Measurements from ENCODE around the gene ABCB8. TPM values are rescaled to one million over a fixed set of nuclear protein-coding genes. Genes with fewer than 3 reads are reported as not detected.

ABCB8 gene
- total and polyA plus RNA-seq, 9 of the 15 experiments (the other 6 are each of a cell fraction or from before 2014, with no cell fraction given), result 7.6 to 106 (median 36.3) TPM

DNA sequence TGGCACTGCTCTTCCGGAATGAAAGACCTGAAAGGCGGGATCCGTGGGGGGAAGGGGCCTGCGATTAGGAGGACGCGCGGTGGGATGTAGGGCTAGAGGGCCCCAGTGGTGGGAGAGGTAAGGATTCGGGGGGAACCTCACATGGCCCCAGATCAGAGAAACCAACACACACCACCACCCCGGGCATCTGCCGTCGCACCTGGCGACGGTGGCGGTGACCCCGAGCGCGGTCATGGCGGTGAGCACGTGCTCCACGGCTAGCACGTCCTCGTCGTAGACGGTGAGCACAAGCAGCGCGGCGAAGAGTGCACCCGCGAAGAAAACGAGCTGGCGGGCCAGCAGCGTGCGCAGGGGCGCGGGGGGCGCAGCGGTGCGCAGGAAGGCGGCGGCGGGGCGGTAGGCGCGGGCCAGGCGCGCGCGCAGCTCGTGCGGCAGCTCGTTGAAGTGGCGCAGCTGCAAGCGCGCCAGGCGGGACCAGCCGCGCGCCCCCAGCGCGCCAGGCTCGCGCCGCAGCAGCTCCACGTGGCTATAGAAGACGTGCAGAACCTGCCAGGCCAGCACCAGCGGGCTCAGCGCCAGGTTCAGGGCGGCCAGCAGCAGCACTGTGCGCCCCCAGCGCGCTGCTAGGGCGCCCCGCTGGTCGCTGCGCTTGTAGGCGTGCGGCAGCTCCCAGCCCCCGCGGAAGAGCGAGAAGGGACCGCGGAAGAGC, 9.7 kb upstream of the ABCB8 start (continued):
- TF ChIP-seq, protein P1, sequence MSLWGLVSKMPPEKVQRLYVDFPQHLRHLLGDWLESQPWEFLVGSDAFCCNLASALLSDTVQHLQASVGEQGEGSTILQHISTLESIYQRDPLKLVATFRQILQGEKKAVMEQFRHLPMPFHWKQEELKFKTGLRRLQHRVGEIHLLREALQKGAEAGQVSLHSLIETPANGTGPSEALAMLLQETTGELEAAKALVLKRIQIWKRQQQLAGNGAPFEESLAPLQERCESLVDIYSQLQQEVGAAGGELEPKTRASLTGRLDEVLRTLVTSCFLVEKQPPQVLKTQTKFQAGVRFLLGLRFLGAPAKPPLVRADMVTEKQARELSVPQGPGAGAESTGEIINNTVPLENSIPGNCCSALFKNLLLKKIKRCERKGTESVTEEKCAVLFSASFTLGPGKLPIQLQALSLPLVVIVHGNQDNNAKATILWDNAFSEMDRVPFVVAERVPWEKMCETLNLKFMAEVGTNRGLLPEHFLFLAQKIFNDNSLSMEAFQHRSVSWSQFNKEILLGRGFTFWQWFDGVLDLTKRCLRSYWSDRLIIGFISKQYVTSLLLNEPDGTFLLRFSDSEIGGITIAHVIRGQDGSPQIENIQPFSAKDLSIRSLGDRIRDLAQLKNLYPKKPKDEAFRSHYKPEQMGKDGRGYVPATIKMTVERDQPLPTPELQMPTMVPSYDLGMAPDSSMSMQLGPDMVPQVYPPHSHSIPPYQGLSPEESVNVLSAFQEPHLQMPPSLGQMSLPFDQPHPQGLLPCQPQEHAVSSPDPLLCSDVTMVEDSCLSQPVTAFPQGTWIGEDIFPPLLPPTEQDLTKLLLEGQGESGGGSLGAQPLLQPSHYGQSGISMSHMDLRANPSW (CRISPR knock-in tag; IDR thresholded peaks at IDR 0.05), result 0 out of 2 replicates have a peak, but pooled peaks have one; percentile 74
- TF ChIP-seq PCBP1 (IDR thresholded peaks at IDR 0.05; ENCODE audit: low read depth, low read length, poor library complexity, severe bottlenecking) (peak; percentile 27), POLR2G (IDR thresholded peaks at IDR 0.05; ENCODE audit: low read depth, low read length) (peak; percentile 9; the same call in 1 of the 2 replicates), ZKSCAN1 (IDR thresholded peaks at IDR 0.05; ENCODE audit: low read depth, low read length) (no peak), CBX8 (IDR thresholded peaks at IDR 0.05; ENCODE audit: borderline replicate concordance, extremely low read depth, low read depth, low read length, poor library complexity, severe bottlenecking) (no peak), PATZ1 (CRISPR knock-in tag; IDR thresholded peaks at IDR 0.05; ENCODE audit: borderline replicate concordance) (no peak), COPS2 (conservative IDR thresholded peaks at IDR 0.05) (no peak), ZFX (CRISPR knock-in tag; IDR thresholded peaks at IDR 0.05) (no peak), ZNF639 (CRISPR knock-in tag; conservative IDR thresholded peaks at IDR 0.05 in 1 of 2, IDR thresholded peaks at IDR 0.05 in 1 of 2) (0 out of 4 replicates have a peak, but pooled peaks of 1 of the 2 experiments have one; percentile 7), SOX6 (IDR thresholded peaks at IDR 0.05) (no peak)

All from K562 (cell line).